C4-2B (cell line): ENCODE data around the gene AKAP14.

ENCODE experiments used
- ZFX ChIP-seq: fragments of 450-650 bp; IDR thresholded peaks from 2 replicates; pipeline ENCODE4 v1.6.1; 2017
- TF ChIP-seq, protein P1 (sequence below): fragments of 450-650 bp; conservative IDR thresholded peaks from 2 replicates; pipeline ENCODE4 v1.5.1; 2017; ENCODE audit warnings: mild to moderate bottlenecking

DNA sequence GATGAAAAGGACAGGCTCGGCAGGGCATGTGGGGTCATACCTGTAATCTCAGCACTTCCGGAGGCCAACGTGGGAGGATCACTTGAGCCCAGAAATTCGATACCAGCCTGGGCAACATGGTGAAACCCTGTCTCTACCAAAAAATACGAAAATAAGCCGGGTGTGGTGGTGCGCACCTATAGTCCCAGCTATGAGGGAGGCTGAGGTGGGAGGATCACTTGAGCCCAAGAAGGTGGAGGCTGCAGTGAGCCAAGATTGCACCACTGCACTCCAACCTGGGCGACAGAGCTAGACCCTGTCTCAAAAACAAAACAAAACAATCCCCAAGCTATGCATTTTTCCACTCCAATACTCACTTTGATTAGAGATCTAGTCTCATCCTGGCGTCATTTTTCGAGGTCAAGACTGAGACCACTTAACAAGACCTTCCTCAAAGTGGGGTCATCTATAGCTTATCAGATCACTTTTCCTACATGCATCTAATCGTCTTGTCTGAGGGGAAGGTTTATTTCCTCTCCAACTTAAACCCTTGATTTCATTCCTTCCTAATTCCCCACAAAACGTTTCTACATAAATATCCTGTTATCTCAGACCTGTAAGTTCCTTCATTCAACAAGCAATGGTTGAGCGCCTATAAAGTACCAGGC is 46.6 kb downstream of the AKAP14 start:
- TF ChIP-seq, protein P1, sequence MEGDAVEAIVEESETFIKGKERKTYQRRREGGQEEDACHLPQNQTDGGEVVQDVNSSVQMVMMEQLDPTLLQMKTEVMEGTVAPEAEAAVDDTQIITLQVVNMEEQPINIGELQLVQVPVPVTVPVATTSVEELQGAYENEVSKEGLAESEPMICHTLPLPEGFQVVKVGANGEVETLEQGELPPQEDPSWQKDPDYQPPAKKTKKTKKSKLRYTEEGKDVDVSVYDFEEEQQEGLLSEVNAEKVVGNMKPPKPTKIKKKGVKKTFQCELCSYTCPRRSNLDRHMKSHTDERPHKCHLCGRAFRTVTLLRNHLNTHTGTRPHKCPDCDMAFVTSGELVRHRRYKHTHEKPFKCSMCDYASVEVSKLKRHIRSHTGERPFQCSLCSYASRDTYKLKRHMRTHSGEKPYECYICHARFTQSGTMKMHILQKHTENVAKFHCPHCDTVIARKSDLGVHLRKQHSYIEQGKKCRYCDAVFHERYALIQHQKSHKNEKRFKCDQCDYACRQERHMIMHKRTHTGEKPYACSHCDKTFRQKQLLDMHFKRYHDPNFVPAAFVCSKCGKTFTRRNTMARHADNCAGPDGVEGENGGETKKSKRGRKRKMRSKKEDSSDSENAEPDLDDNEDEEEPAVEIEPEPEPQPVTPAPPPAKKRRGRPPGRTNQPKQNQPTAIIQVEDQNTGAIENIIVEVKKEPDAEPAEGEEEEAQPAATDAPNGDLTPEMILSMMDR: no peak
- no peak for TF ChIP-seq ZFX
